ENCODE measurements around the gene TLE3. TPM values are rescaled to one million over a fixed set of nuclear protein-coding genes. Genes with fewer than 3 reads are reported as not detected.
A peak's percentile ranks its signal among the peaks of the same experiment; 100 is the strongest.
"Not testable (repeated sequence)": the region's sequence is repeated elsewhere in the genome, so short reads cannot be mapped to it uniquely, and the experiment has no call there.

Gene TLE3
- total RNA-seq, 4 donors from 2014 or later: 39.1 to 275 (median 71.6) TPM

DNA sequence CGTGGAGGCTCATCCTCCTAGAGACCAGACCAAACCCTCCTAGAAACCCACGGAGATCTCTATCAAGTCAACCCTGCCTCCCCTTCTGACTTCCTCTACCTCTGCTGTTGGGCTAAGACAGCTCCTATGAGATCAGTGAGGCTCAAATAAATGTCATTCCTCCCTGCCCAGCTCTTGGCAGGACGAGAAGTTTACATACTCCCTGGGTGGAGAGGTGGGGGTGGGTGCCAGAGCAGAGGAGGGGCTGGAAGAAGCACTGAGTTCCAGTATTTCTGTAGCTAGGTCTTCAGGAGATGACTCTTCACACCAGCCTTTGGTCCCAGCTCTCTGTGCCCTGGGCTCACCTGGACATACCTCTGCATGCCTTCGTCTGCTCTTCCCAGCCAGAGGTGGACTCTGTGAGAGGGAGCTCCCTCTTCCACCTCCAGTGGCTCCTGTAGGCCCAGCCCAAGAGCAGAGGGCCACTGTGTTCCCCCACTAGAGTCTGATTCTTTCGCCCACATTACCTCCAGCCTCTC, 42.4 kb upstream of the TLE3 start:
- H3K27me3 ChIP-seq: no peaks in the 10 kb centered on the region
- no peaks in the 10 kb centered on the region for H3K9me3 ChIP-seq
- peak overlapping the region; percentile 15 to 66 (median 58) for H3K27ac ChIP-seq
- TF ChIP-seq POLR2A (IDR thresholded peaks at IDR 0.05): peak in 1 of 2 donors; percentile 16
- TF ChIP-seq, protein P1, sequence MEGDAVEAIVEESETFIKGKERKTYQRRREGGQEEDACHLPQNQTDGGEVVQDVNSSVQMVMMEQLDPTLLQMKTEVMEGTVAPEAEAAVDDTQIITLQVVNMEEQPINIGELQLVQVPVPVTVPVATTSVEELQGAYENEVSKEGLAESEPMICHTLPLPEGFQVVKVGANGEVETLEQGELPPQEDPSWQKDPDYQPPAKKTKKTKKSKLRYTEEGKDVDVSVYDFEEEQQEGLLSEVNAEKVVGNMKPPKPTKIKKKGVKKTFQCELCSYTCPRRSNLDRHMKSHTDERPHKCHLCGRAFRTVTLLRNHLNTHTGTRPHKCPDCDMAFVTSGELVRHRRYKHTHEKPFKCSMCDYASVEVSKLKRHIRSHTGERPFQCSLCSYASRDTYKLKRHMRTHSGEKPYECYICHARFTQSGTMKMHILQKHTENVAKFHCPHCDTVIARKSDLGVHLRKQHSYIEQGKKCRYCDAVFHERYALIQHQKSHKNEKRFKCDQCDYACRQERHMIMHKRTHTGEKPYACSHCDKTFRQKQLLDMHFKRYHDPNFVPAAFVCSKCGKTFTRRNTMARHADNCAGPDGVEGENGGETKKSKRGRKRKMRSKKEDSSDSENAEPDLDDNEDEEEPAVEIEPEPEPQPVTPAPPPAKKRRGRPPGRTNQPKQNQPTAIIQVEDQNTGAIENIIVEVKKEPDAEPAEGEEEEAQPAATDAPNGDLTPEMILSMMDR (IDR thresholded peaks at IDR 0.05): no peak
- WGBS, 2 donors: 48 to 54% methylated on average over 4 to 5 of the region's 5 CpGs
- H3K4me1 ChIP-seq: peaks cover 34 to 41% of the 10 kb centered on the region in 2 donors
- H3K36me3 ChIP-seq: no peaks in the 10 kb centered on the region
- H3K4me3 ChIP-seq (replicated peaks in 1 of 3): no peak overlapping the region
- intact Hi-C loops (cut with DNase I): no loop called here
- peak; percentile 56 for DNase-seq

DNA sequence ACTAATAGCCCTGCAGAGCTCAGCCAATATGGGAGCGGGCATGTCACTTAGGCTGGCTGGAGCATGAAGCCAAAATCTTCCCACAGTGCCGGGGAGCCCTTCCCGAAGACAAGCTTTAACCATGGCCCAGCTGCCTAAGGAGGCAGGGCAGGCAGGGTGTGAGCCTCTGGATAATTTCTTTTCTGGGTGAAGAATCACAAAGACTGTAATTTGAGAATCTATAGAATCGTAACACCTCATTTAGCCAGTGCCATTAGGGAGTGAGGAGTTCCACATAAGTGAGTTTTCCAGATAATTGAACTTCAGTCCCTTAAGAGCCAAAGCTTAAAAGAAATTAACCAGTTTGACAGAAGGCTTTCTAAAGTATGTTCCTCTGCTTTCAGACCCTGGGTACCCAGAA, 40.2 kb upstream of the TLE3 start:
- 94 to 96% methylated on average over 4 of the region's 4 CpGs for WGBS, 2 donors
- TF ChIP-seq POLR2A (IDR thresholded peaks at IDR 0.05): no peak
- TF ChIP-seq, protein P1 (IDR thresholded peaks at IDR 0.05): no peak
- no peaks in the 10 kb centered on the region for H3K36me3 ChIP-seq
- no peak for DNase-seq
- H3K4me1 ChIP-seq: peaks cover 34 to 38% of the 10 kb centered on the region in 2 donors
- H3K9me3 ChIP-seq: no peaks in the 10 kb centered on the region
- H3K4me3 ChIP-seq (replicated peaks in 1 of 3): no peak overlapping the region
- intact Hi-C loops (cut with DNase I): no loop called here
- no peaks in the 10 kb centered on the region for H3K27me3 ChIP-seq
- H3K27ac ChIP-seq: no peak overlapping the region

DNA sequence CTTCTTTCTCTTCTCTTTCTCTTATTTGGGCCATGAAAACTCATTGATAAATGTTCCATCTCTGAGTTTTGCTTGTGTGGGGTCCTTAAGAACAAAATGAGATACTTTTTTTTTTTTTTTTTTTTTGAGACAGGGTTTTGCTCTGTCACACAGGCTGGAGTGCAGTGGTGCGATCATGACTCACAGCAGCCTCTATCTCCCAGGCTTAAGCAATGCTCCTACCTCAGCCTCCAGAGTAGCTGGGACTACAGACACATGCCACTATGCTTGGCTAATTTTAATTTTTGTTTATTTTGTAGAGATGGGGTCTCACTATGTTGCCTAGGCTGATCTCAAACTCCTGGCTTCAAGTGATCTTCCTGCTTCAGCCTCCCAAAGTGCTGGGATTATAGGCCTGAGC, 39.3 kb upstream of the TLE3 start:
- 95 to 97% methylated on average over 1 of the region's 1 CpG for WGBS, 2 donors
- H3K4me1 ChIP-seq: peaks cover 26 to 29% of the 10 kb centered on the region in 2 donors
- H3K36me3 ChIP-seq; H3K9me3 ChIP-seq; intact Hi-C loops (cut with DNase I); H3K27ac ChIP-seq; DNase-seq; H3K27me3 ChIP-seq; H3K4me3 ChIP-seq (replicated peaks in 1 of 3): not testable (repeated sequence)

DNA sequence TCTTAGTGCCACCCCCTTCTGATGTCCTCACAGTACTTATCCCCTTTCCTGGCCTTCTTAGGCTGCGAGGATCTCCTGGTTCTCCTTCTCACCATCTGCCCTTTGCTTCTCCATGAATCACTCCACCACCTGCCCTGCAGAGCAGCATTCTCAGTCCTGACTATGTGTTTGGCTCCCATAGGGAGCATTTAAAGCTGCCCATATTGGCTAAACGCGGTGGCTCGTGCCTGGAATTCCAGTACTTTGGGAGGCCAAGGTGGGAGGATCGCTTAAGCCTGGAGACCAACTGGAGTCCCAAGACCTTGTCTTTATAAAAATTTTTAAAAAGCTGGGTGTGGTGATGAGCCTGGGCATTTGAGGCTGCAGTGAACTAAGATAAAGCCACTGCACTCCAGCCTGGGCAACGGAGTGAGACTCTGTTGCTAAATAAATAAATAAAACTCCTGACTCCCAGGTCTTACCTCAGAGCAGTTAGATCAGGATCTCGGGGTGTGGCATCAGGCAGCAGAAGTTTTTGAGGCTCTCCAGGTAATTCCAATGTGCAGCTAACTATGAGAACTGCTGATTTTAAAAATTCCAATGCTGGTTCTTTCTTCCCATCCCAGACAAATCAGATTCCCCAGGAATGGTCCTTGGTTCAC, 36.2 kb upstream of the TLE3 start:
- H3K4me1 ChIP-seq: no peaks in the 10 kb centered on the region

DNA sequence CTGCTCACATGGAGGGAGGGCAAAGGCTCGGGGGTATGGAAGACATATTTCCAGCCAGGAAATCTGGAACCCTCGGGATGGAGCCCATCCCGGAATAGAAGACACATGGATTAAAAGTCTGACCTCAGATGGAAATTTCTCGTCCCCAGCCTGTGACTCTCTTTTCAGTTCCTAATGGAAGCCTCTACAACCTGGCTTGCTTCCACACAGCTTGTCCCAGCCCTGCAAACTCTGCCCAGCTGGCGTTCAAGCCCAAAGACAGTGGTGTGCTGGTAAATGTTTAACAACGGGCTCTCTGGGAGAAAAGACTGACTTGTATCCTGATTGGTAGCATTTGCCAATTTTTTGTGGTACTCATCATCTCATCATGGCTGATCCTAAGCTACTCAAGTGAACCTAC, 35.6 kb upstream of the TLE3 start:
- no peak overlapping the region for H3K4me3 ChIP-seq (replicated peaks in 1 of 3)
- no peaks in the 10 kb centered on the region for H3K4me1 ChIP-seq
- TF ChIP-seq, protein P1 (IDR thresholded peaks at IDR 0.05): no peak
- DNase-seq: no peak
- no peaks in the 10 kb centered on the region for H3K27me3 ChIP-seq
- WGBS, 2 donors: 64 to 86% methylated on average over 6 of the region's 6 CpGs
- no peaks in the 10 kb centered on the region for H3K36me3 ChIP-seq
- no peak overlapping the region for H3K27ac ChIP-seq
- H3K9me3 ChIP-seq: no peaks in the 10 kb centered on the region
- intact Hi-C loops (cut with DNase I): no loop called here

More for the DNA sequence above, 36.2 kb upstream of the TLE3 start:
- H3K9me3 ChIP-seq: no peaks in the 10 kb centered on the region
- H3K27ac ChIP-seq: no peak overlapping the region
- no peaks in the 10 kb centered on the region for H3K27me3 ChIP-seq
- no peak for TF ChIP-seq POLR2A (IDR thresholded peaks at IDR 0.05)
- TF ChIP-seq, protein P1 (IDR thresholded peaks at IDR 0.05): no peak
- H3K4me3 ChIP-seq (replicated peaks in 1 of 3): no peak overlapping the region
- intact Hi-C loops (cut with DNase I): no loop called here
- 89 to 93% methylated on average over 7 of the region's 7 CpGs for WGBS, 2 donors
- no peaks in the 10 kb centered on the region for H3K36me3 ChIP-seq
- DNase-seq: no peak
